HEK293 (cell line): ENCODE data around the gene MGAT4C.

Experiments
- CTCF ChIP-seq: fragments of 450-650 bp; formaldehyde crosslinking; IDR thresholded peaks from 2 replicates; pipeline ENCODE4 v1.5.1; 2016; ENCODE audit warnings: missing biosample characterization, missing genetic modification characterization
- GLI4 ChIP-seq: fragments of 450-650 bp; formaldehyde crosslinking; IDR thresholded peaks from 2 replicates; pipeline ENCODE4 v1.5.1; 2016; ENCODE audit warnings: missing biosample characterization, missing genetic modification characterization
- REPIN1 ChIP-seq: fragments of 450-650 bp; formaldehyde crosslinking; IDR thresholded peaks from 2 replicates; pipeline ENCODE4 v1.5.1; 2017; ENCODE audit warnings: missing biosample characterization, missing genetic modification characterization, low read depth
- SP2 ChIP-seq: fragments of 450-650 bp; formaldehyde crosslinking; IDR thresholded peaks from 2 replicates; pipeline ENCODE4 v1.5.1; 2016; ENCODE audit warnings: missing biosample characterization, missing genetic modification characterization
- TRIM28 ChIP-seq: IDR thresholded peaks from 2 replicates; pipeline ENCODE4 v1.6.1; 2011; ENCODE audit warnings: low read length, control low read depth, borderline replicate concordance
- ZBTB10 ChIP-seq: fragments of 450-650 bp; formaldehyde crosslinking; IDR thresholded peaks from 2 replicates; pipeline ENCODE4 v1.5.1; 2016; ENCODE audit warnings: missing biosample characterization, missing genetic modification characterization
- ZBTB20 ChIP-seq: fragments of 450-650 bp; formaldehyde crosslinking; IDR thresholded peaks from 2 replicates; pipeline ENCODE4 v1.5.1; 2016; ENCODE audit warnings: missing biosample characterization, missing genetic modification characterization
- ZNF24 ChIP-seq: fragments of 450-650 bp; formaldehyde crosslinking; IDR thresholded peaks from 2 replicates; pipeline ENCODE4 v1.5.1; 2016; ENCODE audit warnings: missing biosample characterization, missing genetic modification characterization
- ZNF768 ChIP-seq: fragments of 450-650 bp; formaldehyde crosslinking; IDR thresholded peaks from 2 replicates; pipeline ENCODE4 v1.5.1; 2018; ENCODE audit warnings: missing biosample characterization, mild to moderate bottlenecking, missing genetic modification characterization

DNA sequence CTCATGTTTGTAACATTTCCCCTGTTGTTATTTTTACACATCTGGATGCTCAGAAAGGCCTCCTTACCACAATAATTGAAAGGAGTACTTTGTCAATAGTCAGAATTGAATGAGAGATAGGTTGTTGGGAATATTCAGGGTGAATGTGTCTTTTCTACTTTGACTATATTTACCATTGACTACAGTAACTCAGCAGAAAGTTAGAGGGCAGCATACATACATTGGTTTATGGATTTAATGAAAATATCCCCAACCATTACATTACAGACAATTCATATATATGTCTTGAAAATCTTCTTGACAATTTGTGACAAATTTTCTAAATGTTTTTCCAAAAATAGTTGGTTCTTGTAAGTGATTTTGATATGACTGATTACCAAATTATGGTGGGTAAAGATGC lies 284.4 kb downstream of the MGAT4C start:
- TF ChIP-seq ZBTB10 (tag by site-specific recombination) (no peak), CTCF (tag by site-specific recombination) (no peak), ZNF768 (no peak), REPIN1 (tag by site-specific recombination) (no peak), TRIM28 (no peak), GLI4 (tag by site-specific recombination) (no peak), SP2 (tag by site-specific recombination) (no peak), ZNF24 (tag by site-specific recombination) (no peak), ZBTB20 (tag by site-specific recombination) (no peak)
